HepG2 (cell line): Measurements from ENCODE around the gene ZDHHC16. TPM values are rescaled to one million over a fixed set of nuclear protein-coding genes. Genes with fewer than 3 reads are reported as not detected.

Experiments
- ATM ChIP-seq: fragments of 450-650 bp; IDR thresholded peaks from 2 replicates; pipeline ENCODE4 v1.7.1; 2017; ENCODE audit warnings: mild to moderate bottlenecking, borderline replicate concordance
- CREB3 ChIP-seq: sonication (generic); formaldehyde crosslinking; IDR thresholded peaks from 2 replicates; pipeline ENCODE4 v1.5.0; 2020; ENCODE audit warnings: missing genetic modification reagents
- GATAD2A ChIP-seq: IDR thresholded peaks from 2 replicates; pipeline ENCODE4 v1.6.1; 2016
- GLMP ChIP-seq: sonication (generic); formaldehyde crosslinking; IDR thresholded peaks from 2 replicates; pipeline ENCODE4 v1.9.0; 2021; ENCODE audit warnings: missing genetic modification reagents, mild to moderate bottlenecking, borderline replicate concordance
- HCFC1 ChIP-seq: fragments of 150-350 bp; IDR thresholded peaks from 2 replicates; pipeline ENCODE4 v1.6.1; 2014; ENCODE audit warnings: low read depth, low read length
- MED8 ChIP-seq: sonication (generic); formaldehyde crosslinking; IDR thresholded peaks from 2 replicates; pipeline ENCODE4 v1.8.1; 2023; ENCODE audit warnings: mild to moderate bottlenecking, missing genetic modification reagents; ENCODE audit not compliant: insufficient replicate concordance
- MZF1 ChIP-seq: sonication (generic); formaldehyde crosslinking; IDR thresholded peaks from 2 replicates; pipeline ENCODE4 v1.8.1; 2023; ENCODE audit warnings: mild to moderate bottlenecking, missing genetic modification reagents, borderline replicate concordance
- NFIB ChIP-seq: sonication (generic); formaldehyde crosslinking; IDR thresholded peaks from 2 replicates; pipeline ENCODE4 v1.9.0; 2021; ENCODE audit warnings: missing genetic modification reagents, mild to moderate bottlenecking, borderline replicate concordance
- PAWR ChIP-seq: sonication (generic); formaldehyde crosslinking; IDR thresholded peaks from 2 replicates; pipeline ENCODE4 v1.4.0; 2020; ENCODE audit warnings: missing genetic modification reagents, mild to moderate bottlenecking, borderline replicate concordance
- REL ChIP-seq: sonication (generic); formaldehyde crosslinking; conservative IDR thresholded peaks from 2 replicates; pipeline ENCODE4 v1.8.0; 2022; ENCODE audit warnings: mild to moderate bottlenecking, missing genetic modification reagents, moderate library complexity
- SKIL ChIP-seq: sonication (generic); formaldehyde crosslinking; IDR thresholded peaks from 2 replicates; pipeline ENCODE4 v1.8.0; 2022; ENCODE audit warnings: missing genetic modification reagents, mild to moderate bottlenecking, moderate library complexity, borderline replicate concordance
- SPEN ChIP-seq: sonication (generic); formaldehyde crosslinking; IDR thresholded peaks from 2 replicates; pipeline ENCODE4 v1.5.1; 2020; ENCODE audit warnings: low read depth, mild to moderate bottlenecking, missing genetic modification reagents
- TFAP4 ChIP-seq: sonication (generic); IDR thresholded peaks from 2 replicates; pipeline ENCODE4 v1.6.1; 2016; ENCODE audit warnings: low read depth, borderline replicate concordance
- THYN1 ChIP-seq: sonication (generic); formaldehyde crosslinking; IDR thresholded peaks from 2 replicates; pipeline ENCODE4 v1.8.1; 2023; ENCODE audit warnings: low read depth, mild to moderate bottlenecking, moderate library complexity, missing genetic modification reagents, borderline replicate concordance
- ZBTB20 ChIP-seq: sonication (generic); formaldehyde crosslinking; IDR thresholded peaks from 2 replicates; pipeline ENCODE4 v1.8.1; 2023; ENCODE audit warnings: missing genetic modification reagents, low read depth, mild to moderate bottlenecking, borderline replicate concordance
- ZBTB43 ChIP-seq: sonication (generic); formaldehyde crosslinking; conservative IDR thresholded peaks from 2 replicates; pipeline ENCODE4 v1.4.0; 2020; ENCODE audit warnings: missing genetic modification reagents
- ZFP37 ChIP-seq: sonication (generic); formaldehyde crosslinking; IDR thresholded peaks from 2 replicates; pipeline ENCODE4 v1.4.0; 2020; ENCODE audit warnings: missing genetic modification reagents, borderline replicate concordance
- ZNF33B ChIP-seq: sonication (generic); formaldehyde crosslinking; IDR thresholded peaks from 2 replicates; pipeline ENCODE4 v1.5.1; 2020; ENCODE audit warnings: mild to moderate bottlenecking, missing genetic modification reagents
- ZNF432 ChIP-seq: sonication (generic); formaldehyde crosslinking; IDR thresholded peaks from 2 replicates; pipeline ENCODE4 v1.5.0; 2020; ENCODE audit warnings: missing genetic modification reagents, mild to moderate bottlenecking, borderline replicate concordance
- ZNF468 ChIP-seq: sonication (generic); formaldehyde crosslinking; IDR thresholded peaks from 2 replicates; pipeline ENCODE4 v1.8.0; 2022; ENCODE audit warnings: mild to moderate bottlenecking, moderate library complexity, missing genetic modification reagents
- ZNF605 ChIP-seq: sonication (generic); formaldehyde crosslinking; IDR thresholded peaks from 2 replicates; pipeline ENCODE4 v1.8.0; 2022; ENCODE audit warnings: mild to moderate bottlenecking, missing genetic modification reagents
- ZNF616 ChIP-seq: sonication (generic); formaldehyde crosslinking; IDR thresholded peaks from 2 replicates; pipeline ENCODE4 v1.5.0; 2020; ENCODE audit warnings: low read depth, mild to moderate bottlenecking, missing genetic modification reagents
- polyA plus RNA-seq, 8 experiments: library from polyadenylated mRNA; depleted of rRNA in 3 of 8; stranded (reverse) in 7 of 8; unstranded in 1 of 8; fragments of >200 nt; fragmentation: Illumina TruSeq in 4 of 8; extraction: Trizol in 4 of 8; gene quantifications; 2 replicates each; pipeline versions ENCODE4 v1.2.1 to v1.2.3, GENCODE V29; 2011 to 2016; ENCODE audit warnings: low read depth in 4 of 8, missing spikeins in 1 of 8, mixed read lengths in 1 of 8; ENCODE audit not compliant: insufficient read depth in 1 of 8
- total RNA-seq, 5 experiments: library from RNA; depleted of rRNA; stranded (reverse); fragments of >200 nt; fragmentation: Illumina TruSeq; extraction: Trizol; gene quantifications; 2 replicates each; pipeline ENCODE4 v1.2.3, GENCODE V29; 2016; ENCODE audit warnings: low read depth in 1 of 5

The ZDHHC16 gene
- total and polyA plus RNA-seq, 2 of the 13 experiments (the other 11 are each of a cell fraction or from before 2014, with no cell fraction given) = 40.8 to 41.8 TPM

GRCh38 chr10:97497572-97498075 is 51.6 kb downstream of the ZDHHC16 start (continued):
- TF ChIP-seq TFAP4 = no peak
- 0 out of 2 replicates have a peak, but pooled peaks have one; percentile 38 for TF ChIP-seq ZNF468 (CRISPR knock-in tag)
- no peak for TF ChIP-seq SKIL (CRISPR knock-in tag)
- TF ChIP-seq HCFC1 = no peak
- TF ChIP-seq ZNF616 = no peak
- no peak for TF ChIP-seq SPEN (CRISPR knock-in tag)
- TF ChIP-seq ZNF33B = no peak
- TF ChIP-seq REL = no peak
- TF ChIP-seq ATM = no peak
- no peak for TF ChIP-seq MZF1 (CRISPR knock-in tag)
- TF ChIP-seq ZNF432 (CRISPR knock-in tag) = no peak
- no peak; the same call in 1 of the 2 replicates for TF ChIP-seq ZNF605 (CRISPR knock-in tag)
- no peak for TF ChIP-seq MED8 (CRISPR knock-in tag)
- no peak; the same call in 1 of the 2 replicates for TF ChIP-seq ZFP37 (CRISPR knock-in tag)
- TF ChIP-seq GLMP = no peak
- no peak for TF ChIP-seq CREB3 (CRISPR knock-in tag)
- 0 out of 2 replicates have a peak, but pooled peaks have one; percentile 22 for TF ChIP-seq GATAD2A (CRISPR knock-in tag)
- no peak for TF ChIP-seq THYN1 (CRISPR knock-in tag)
- no peak for TF ChIP-seq NFIB (CRISPR knock-in tag)
- no peak for TF ChIP-seq ZBTB43 (CRISPR knock-in tag)
- no peak for TF ChIP-seq PAWR (CRISPR knock-in tag)
- TF ChIP-seq ZBTB20 (CRISPR knock-in tag) = no peak
